Testis (tissue), 2 donors: ENCODE data around the gene ASNSD1.
"Not testable (repeated sequence)": the region's sequence is repeated elsewhere in the genome, so short reads cannot be mapped to it uniquely, and the experiment has no call there.

Experiments used
- CTCF ChIP-seq, 3 experiments: fragments of 450-650 bp in 2 of 3; fragments of 200-600 bp in 1 of 3; sonication (generic) in 1 of 3; IDR thresholded peaks; one replicate each; pipeline ENCODE4 v1.5.1; 2016 to 2019; ENCODE audit warnings: antibody characterized with exemption in 3 of 3, mild to moderate bottlenecking in 2 of 3, moderate library complexity in 1 of 3
- POLR2A ChIP-seq: fragments of 450-650 bp; IDR thresholded peaks from one replicate; pipeline ENCODE4 v1.6.1; 2017; ENCODE audit warnings: antibody characterized with exemption, mild to moderate bottlenecking, moderate library complexity

GRCh38 chr2:189717593-189717992, 56.3 kb downstream of the ASNSD1 start:
- TF ChIP-seq CTCF (IDR thresholded peaks at IDR 0.05); POLR2A: not testable (repeated sequence)
